Adrenal gland (tissue), 12 donors: Measurements from ENCODE around the gene CCDC134. TPM values are rescaled to one million over a fixed set of nuclear protein-coding genes. Genes with fewer than 3 reads are reported as not detected.
A peak's percentile ranks its signal among the peaks of the same experiment; 100 is the strongest.

ENCODE experiments used
- DNase-seq, 7 donors: peaks; one replicate each; pipeline ENCODE4 v3.0.0-alpha.2; 2019 to 2020
- H3K27ac ChIP-seq, 5 donors: fragments of 200-600 bp; sonication (generic) in 4 of 5; 1 replicate in 3 of 5; 2 replicates in 2 of 5; pipeline versions ENCODE4 v1.5.1 to v1.8.0; 2016 to 2020; ENCODE audit warnings: mild to moderate bottlenecking in 1 of 5
- H3K27me3 ChIP-seq: fragments of 200-600 bp; 2 replicates; pipeline ENCODE4 v1.8.0; 2021
- H3K36me3 ChIP-seq, 2 donors: fragments of 200-600 bp; replicated peaks in 1 of 2; 1 replicate in 1 of 2; 2 replicates in 1 of 2; pipeline versions ENCODE4 v1.5.1 to v1.8.0; 2018 to 2022
- H3K4me1 ChIP-seq, 2 donors: fragments of 200-600 bp; replicated peaks in 1 of 2; 1 replicate in 1 of 2; 2 replicates in 1 of 2; pipeline versions ENCODE4 v1.5.1 to v1.8.0; 2018 to 2021
- H3K4me3 ChIP-seq, 4 donors: fragments of 200-600 bp; sonication (generic) in 3 of 4; one replicate each; pipeline ENCODE4 v1.5.1; 2016 to 2018
- H3K9me3 ChIP-seq, 3 donors: fragments of 200-600 bp; sonication (generic) in 1 of 3; replicated peaks in 1 of 3; 1 replicate in 2 of 3; 2 replicates in 1 of 3; pipeline versions ENCODE4 v1.5.1 to v1.8.0; 2016 to 2021
- CTCF ChIP-seq, 6 experiments: fragments of 450-650 bp in 4 of 6; fragments of 200-600 bp in 2 of 6; sonication (generic) in 1 of 6; IDR thresholded peaks; 1 replicate in 5 of 6; 2 replicates in 1 of 6; pipeline versions ENCODE4 v1.5.1 to v1.8.0; 2016 to 2021; ENCODE audit warnings: antibody characterized with exemption in 6 of 6, mild to moderate bottlenecking in 2 of 6, moderate library complexity in 1 of 6
- POLR2A ChIP-seq, 2 donors: fragments of 450-650 bp; IDR thresholded peaks; one replicate each; pipeline ENCODE4 v1.6.1; 2017; ENCODE audit warnings: antibody characterized with exemption in 2 of 2, mild to moderate bottlenecking in 2 of 2, moderate library complexity in 1 of 2
- WGBS, 4 donors: extraction: QIAGEN DNeasy Blood & Tissue Kit in 2 of 4; methylation state at CpG; one replicate each; pipeline versions ENCODE4 v1.1.5 to v1.1.7; 2013 to 2017; 5-methylcytosine and 5-hydroxymethylcytosine counted together
- intact Hi-C, 2 donors: fragments of 100-400 bp; cut with DNase I; formaldehyde crosslinking; loops; one replicate each; pipeline versions ENCODE4 v1.14.1 to v1.15.0; 2022 to 2023
- polyA plus RNA-seq, 3 donors: library from polyadenylated mRNA; stranded (reverse); fragments of 200-250 nt in 2 of 3; fragments of 350-450 nt in 1 of 3; fragmentation: Illumina TruSeq in 1 of 3; extraction: RNeasy Lipid Tissue Mini Kit (QIAGEN cat#74804) in 1 of 3; gene quantifications; one replicate each; pipeline ENCODE4 v1.2.3, GENCODE V29; 2013 to 2014
- total RNA-seq, 9 donors: library from RNA; depleted of rRNA in 4 of 9; stranded (reverse); fragments of >200 nt in 4 of 9; fragments of 120-200 nt in 1 of 9; fragmentation: NEBNext Ultra II Directional in 1 of 9; extraction: Animal tissue kit (Norgen Biotek cat#: 25700) in 1 of 9; gene quantifications; one replicate each; pipeline versions ENCODE4 v1.1.0 to v1.2.4, GENCODE V29; 2013 to 2023
- donor health status: healthy with polysubstance abuse.
- donor health status: Bipolar disorder and iron deficiency.
- donor health status: DM: yes; HTN: yes; CAD: no.
- donor health status: DM: no; HTN: no; CAD: no.
- donor health status: DM: no; HTN: no; CAD: no.
- donor health status: DM: yes; HTN: yes; CAD: no.

The CCDC134 gene
- total and polyA plus RNA-seq, 12 donors = 4.9 to 64.4 (median 32.0) TPM

- no peaks in the 10 kb centered on the region for H3K9me3 ChIP-seq
- H3K4me1 ChIP-seq = peaks cover 23 to 30% of the 10 kb centered on the region in 2 donors
- H3K27me3 ChIP-seq = no peaks in the 10 kb centered on the region
- H3K4me3 ChIP-seq = no peak overlapping the region
- H3K27ac ChIP-seq = peak overlapping the region; percentile 81 to 94 (median 89)
- H3K36me3 ChIP-seq = peaks cover 0 to 8% of the 10 kb centered on the region in 2 donors
- WGBS, 4 donors = 21 to 50% (median 42%) methylated on average over 1 to 6 of the region's 6 CpGs
- DNase-seq = peak; percentile 83 to 97 (median 94)
- intact Hi-C loops = no loop called here
- TF ChIP-seq CTCF (IDR thresholded peaks at IDR 0.05) (no peak), POLR2A (IDR thresholded peaks at IDR 0.05) (peak in 1 of 2 donors; percentile 27)
Measured at GRCh38 chr22:41818596-41818995, 18.1 kb downstream of the CCDC134 start.

GRCh38 chr22:41819257-41819656 is 18.8 kb downstream of the CCDC134 start:
- Histone ChIP-seq H3K27ac (peak overlapping the region; percentile 77 to 94 (median 89)), H3K27me3 (no peaks in the 10 kb centered on the region), H3K36me3 (peaks cover 0 to 3% of the 10 kb centered on the region in 2 donors), H3K4me1 (peaks cover 23 to 33% of the 10 kb centered on the region in 2 donors), H3K9me3 (no peaks in the 10 kb centered on the region), H3K4me3 (no peak overlapping the region)
- intact Hi-C loops = no loop called here
- TF ChIP-seq CTCF (IDR thresholded peaks at IDR 0.05) (no peak), POLR2A (IDR thresholded peaks at IDR 0.05) (no peak)
- 54 to 64% (median 63%) methylated on average over 3 to 4 of the region's 4 CpGs for WGBS, 4 donors
- DNase-seq = no peak

- TF ChIP-seq CTCF (IDR thresholded peaks at IDR 0.05) (no peak), POLR2A (IDR thresholded peaks at IDR 0.05) (no peak)
- intact Hi-C loops = loop anchor here (5.0 kb wide), 2 partner anchors 122 to 127 kb away; partner anchors contain the start of gene CENPM (in 1 of the 2)
- Histone ChIP-seq H3K36me3 (peaks cover 0 to 3% of the 10 kb centered on the region in 2 donors), H3K4me3 (no peak overlapping the region), H3K27me3 (no peaks in the 10 kb centered on the region), H3K4me1 (peaks cover 30 to 42% of the 10 kb centered on the region in 2 donors), H3K27ac (peak overlapping the region in 2 of 5 donors; percentile 3 to 24), H3K9me3 (no peaks in the 10 kb centered on the region)
- whole genome bisulfite sequencing, 4 donors = 70 to 84% (median 83%) methylated on average over 5 of the region's 5 CpGs
- DNase-seq = no peak
Measured at GRCh38 chr22:41820447-41820846, 20.0 kb downstream of the CCDC134 start.

GRCh38 chr22:41821471-41822316 is 21.2 kb downstream of the CCDC134 start:
- H3K27ac ChIP-seq = peak overlapping the region in 2 of 5 donors; percentile 70 to 95
- no peaks in the 10 kb centered on the region for H3K27me3 ChIP-seq
- peaks cover 32 to 54% of the 10 kb centered on the region in 2 donors for H3K4me1 ChIP-seq
- no peaks in the 10 kb centered on the region for H3K9me3 ChIP-seq
- DNase-seq = no peak
- 78 to 83% (median 80%) methylated on average over 12 of the region's 12 CpGs for WGBS, 4 donors
- intact Hi-C loops = loop anchor here (5.0 kb wide), 2 partner anchors 121 to 126 kb away; partner anchors contain the start of gene CENPM (in 1 of the 2)
- H3K36me3 ChIP-seq = no peaks in the 10 kb centered on the region
- no peak for TF ChIP-seq CTCF (IDR thresholded peaks at IDR 0.05)
- no peak for TF ChIP-seq POLR2A (IDR thresholded peaks at IDR 0.05)
- H3K4me3 ChIP-seq = no peak overlapping the region
